HG03571 (cell line): Measurements from ENCODE around the gene VN1R5.
"Not testable (repeated sequence)": the region's sequence is repeated elsewhere in the genome, so short reads cannot be mapped to it uniquely, and the experiment has no call there.

Experiments
- ATAC-seq: cut with Tn5 transposase; IDR thresholded peaks from one replicate; pipeline ENCODE4 v1.9.1; 2021; ENCODE audit not compliant: unreplicated experiment

Gene VN1R5

DNA sequence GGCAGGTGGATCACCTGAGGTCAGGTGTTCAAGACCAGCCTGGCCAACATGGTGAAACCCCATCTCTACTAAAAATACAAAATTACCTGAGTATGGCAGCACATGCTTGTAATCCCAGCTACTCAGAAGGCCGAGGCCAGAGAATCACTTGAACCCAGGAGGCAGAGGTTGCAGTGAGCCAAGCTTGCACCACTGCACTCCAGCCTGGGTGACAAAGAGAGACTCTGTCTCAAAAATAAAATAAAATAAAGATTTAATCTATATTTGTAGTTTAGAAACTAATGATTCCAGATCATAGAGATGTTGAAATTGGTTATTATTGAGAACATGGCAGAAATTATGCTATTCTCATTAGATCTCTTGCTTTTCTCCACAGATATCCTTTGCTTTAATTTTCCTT, at the start of gene VN1R5:
TSS of gene VN1R5 (plus strand) at position 301 of the 400 bp plus-strand sequence.
- not testable (repeated sequence) for ATAC-seq

DNA sequence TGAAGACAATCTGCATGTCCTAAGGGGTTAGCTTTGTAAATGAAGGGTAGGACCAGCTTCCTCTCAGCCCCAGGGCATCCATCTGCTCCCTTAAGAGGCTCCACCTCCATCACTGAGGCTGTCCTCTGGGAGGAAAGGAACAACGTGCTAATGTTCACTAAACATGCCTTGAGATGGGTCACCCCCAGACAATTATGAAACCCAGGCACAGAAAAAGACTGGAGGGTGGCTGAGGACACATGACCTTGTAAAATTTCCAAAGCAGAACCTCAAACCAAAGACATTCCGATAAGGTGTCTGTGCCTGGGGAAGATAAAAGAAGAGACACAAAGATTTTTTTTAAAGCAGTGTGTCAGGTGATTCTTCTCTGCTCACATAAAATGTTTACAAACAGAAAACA, 46.5 kb upstream of the VN1R5 start:
- ATAC-seq = no peak

DNA sequence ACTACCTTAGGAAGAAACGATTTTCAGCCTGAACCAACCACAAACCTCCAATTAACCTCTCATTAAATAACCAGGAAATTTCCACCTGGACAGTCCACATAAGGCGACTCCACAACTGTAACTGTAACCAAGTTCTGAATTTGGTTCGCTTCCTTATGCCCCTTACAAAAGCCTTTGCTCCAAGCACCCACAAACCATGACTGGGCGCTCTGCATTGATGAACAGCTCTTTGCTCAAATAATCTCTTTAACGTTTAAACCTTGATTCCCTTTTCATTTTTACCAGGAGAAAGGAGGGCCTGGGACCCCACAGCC, 45.9 kb upstream of the VN1R5 start:
- peak; percentile 1 for ATAC-seq

DNA sequence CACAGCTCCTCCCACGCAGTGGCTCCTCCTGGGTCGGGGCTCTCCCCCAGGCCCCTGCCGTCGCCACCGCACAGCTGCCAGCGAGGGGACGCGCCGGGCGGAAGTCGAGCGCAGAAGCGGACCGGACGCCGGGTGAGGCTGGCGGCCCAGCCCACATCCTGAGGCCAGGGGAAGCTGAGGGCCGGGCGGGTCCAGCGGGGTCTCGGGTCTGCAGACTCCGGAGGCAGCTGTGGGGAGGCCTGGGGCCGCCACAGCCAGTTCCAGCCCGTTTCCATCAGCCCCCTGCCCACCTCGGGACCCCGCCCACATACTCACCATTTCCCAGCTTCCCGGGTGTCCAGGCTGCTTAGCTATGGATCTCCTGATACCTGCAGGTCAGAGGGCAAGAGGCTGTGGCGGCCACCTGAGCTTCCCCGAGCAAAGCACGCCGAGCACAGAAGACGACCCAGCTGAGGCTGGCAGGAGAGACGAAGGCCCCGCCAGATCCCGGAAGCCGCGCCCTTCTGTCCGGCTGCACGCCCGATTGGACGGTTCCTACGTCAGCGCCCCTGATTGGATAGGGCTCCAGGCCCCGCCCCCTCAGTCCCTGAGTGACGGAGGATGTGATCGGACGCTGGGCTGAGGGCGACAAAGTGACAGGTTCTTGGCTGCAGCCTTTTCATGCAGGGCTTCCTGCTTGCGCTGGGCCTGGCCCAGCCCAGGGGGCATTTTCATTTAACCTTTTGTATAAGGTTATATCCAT, 45.3 kb upstream of the VN1R5 start:
- ATAC-seq = peak; percentile 86

DNA sequence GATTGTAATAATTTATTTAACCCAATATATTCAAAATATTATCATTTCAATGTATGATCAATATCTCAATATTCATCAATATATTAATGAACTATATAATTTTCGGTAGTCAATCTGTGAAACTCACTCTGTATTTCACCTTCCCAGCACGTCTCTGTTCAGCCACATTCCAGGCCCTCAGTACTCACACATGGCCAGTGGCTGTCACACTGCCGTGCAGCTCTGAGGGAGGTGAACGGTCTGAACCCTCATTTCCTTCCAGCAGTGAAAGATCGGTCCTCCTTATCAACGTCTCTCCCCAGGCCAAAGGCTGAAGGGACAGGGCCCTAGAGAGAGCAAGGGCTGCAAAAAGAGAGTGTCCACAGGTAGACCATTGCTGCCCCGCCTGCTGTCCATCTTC, 44.5 kb upstream of the VN1R5 start:
- ATAC-seq = no peak

DNA sequence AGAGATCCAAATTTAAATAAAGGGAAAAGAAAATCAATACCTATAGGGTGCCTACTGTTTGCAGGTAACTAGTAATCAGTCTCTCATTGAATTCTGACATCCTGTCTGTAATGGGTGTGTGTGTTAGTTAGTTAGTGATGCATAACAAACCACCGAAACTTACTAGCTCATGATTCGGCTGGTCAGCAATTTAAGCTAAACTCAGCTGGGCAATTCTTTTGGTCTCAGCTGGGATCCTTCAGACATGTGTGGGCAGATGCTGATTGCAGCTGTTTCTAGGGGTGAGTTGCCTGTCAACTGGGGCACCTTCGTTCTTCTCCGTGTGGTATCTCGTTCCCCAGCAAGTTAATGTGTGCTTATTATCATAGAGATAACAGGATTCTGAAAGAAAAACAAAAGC, 43.9 kb upstream of the VN1R5 start:
- ATAC-seq = peak; percentile 65

DNA sequence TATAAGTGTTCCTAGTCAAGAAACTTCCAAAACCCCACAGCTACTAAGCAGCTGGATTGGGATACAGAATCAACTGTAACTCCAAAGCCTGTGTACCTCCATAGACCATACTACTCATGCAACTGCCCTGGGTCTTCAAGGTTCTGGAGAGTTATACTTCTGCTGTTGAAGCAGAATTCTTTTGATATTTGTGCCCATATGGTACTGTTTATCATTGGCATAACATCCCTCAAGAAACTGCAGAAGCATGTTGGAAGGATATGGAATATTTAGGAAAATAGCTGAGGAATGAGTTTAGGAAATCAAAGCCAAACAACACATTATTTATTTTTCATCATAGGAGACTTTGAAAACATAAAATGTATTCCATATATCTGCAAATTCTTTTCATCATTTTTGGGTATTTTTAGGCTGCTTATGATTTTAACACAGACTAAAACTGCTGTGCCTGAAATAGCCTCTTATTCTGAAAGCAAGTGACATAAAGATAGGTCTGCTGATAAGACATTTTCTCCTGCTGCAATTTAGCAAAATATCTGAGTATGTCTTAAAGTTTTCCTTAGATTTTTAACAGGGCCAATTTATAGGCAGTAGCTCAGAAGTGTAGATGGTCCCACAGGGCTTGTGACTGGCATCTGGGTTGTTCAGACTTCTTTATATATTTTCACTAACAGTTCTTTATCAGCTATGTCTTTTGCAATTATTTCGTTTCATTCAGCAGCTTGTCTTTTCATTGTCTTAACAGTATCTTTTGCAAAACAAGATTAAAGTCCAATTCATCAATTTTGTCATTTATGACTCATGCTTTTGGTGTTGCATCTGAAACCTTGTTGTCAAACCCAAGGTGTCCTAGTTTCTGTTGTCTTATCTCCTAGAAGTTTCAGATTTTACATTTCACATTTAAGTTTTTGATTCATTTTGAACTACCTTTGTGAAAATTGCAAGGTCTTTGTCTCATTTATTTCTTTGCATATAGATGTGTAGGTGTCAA, 43.0 kb upstream of the VN1R5 start:
- ATAC-seq = no peak

DNA sequence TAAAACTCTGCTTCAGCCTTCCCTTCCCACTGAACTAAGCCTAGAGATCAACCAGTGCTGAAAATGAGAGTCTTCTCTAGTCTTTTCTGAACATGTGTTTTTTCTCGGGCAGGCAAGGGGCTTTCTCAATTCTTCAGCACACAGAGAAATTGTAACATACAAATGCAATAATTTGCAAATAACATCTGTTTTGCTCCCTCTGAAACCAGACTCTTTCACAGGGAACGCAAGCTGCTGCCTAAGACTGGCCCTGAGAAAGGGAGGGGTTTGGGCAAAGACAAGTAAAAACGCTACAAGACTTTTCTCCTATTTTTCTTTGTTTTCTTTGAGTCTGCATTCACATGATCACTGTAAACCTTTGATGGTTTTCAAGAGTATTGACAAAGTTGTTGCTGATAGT, 39.6 kb upstream of the VN1R5 start:
- ATAC-seq = no peak

DNA sequence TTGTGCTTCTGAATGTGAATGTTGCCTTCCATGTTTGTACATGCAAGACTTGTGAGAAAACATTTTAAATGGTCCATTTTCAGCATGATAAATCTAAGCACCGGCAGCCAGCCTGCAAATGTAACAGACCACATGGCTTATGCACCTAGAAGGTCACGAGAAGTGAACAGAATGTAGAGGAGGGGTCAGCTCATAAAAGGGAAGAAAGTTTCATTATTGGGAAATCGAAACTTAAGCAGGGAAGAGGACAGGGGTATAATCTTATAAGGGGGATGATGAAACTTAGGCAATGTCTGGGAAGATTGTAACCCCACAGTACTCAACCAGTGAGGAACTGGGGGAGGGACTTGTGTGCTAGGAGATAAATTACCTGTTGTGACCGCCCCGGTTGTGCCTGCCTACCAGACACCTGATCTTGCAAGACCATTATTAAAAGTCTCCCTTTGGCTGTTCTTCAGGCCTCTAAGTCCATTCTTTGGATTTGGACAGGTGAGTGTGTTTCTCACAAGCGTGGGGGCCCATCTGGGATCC, 37.7 kb upstream of the VN1R5 start:
- no peak for ATAC-seq

DNA sequence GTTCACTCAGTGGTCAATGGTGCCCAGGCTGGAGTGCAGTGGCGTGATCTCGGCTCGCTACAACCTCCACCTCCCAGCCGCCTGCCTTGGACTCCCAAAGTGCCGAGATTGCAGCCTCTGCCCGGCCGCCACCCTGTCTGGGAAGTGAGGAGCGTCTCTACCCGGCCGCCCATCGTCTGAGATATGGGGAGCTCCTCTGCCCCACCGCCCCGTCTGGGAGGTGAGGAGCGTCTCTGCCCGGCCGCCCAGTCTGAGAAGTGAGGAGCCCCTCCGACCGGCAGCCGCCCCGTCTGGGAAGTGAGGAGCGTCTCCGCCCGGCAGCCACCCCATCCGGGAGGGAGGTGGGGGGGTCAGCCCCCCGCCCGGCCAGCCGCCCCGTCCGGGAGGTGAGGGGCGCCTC, 35.6 kb upstream of the VN1R5 start:
- ATAC-seq = not testable (repeated sequence)

DNA sequence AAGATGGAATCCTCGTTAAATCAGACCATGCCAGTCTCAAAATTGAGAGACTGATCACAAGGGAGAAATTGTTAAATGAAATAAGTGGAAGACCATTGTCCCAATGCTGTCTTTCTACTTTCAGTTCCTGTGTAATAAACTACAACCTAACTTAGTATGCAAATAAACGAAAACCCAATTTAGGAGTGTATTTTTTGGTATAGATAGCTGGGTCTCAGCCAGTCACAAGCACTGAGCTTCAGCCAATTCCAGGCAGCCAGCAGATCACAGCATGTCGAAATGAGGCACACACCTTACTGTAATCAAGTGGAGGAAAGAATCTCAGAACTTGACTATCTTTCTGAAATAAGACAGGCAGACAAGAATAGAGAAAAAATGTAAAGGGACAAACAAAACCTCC, 33.0 kb upstream of the VN1R5 start:
- ATAC-seq = no peak

DNA sequence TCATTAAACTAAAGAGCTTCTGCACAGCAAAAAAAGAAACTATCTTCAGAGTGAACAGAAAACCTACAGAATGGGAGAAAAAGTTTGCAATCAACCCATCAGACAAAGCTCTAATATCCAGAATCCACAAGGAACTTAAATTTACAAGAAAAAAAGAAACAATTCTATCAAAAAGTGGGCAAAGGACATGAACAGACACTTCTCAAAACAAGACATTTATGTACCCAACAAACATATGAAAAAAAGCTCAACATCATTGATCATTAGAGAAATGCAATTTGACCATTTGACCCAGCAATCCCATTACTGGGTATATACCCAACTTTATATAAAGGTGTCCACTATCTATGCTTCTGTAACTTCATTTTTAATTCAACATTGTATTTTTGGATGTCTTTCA, 31.1 kb upstream of the VN1R5 start:
- ATAC-seq = no peak

DNA sequence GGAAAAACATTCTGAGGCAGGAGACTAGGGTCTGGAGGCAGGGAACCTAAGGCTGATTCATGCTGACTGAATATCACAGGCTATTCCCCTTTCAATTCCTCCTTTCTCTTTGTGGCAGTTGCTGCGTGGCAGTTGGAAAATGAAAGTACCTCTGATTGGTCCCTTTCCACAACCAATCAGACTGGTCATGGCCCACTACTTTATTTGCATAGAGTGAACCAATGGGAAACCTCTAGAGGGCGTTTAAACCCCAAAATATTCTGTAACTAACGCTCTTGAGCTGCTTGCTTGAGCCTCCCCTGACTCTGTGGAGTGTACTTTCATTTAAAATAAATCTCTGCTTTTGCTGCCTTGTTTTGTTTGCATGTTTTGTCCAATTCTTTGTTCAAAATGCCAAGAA, 27.7 kb upstream of the VN1R5 start:
- ATAC-seq = no peak

DNA sequence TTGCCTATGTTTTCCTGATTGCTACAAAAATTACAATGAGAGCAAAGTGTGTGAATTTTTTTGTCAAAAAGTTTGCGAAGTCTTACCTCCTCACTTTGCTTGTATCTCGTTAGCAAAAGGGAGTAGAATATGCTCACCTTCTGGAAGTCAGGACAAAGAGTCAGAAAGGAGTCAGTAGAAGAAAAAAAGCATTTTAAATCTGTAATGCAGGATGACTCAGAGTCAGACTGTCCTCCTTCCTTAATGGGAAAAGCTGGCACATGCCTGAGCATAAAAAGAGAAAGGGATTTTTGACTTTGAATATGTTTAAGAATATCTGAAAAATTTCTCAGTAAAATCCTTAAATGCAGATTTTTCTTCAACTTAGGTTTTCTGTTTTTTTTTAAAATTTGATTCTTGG, 14.2 kb upstream of the VN1R5 start:
- ATAC-seq = no peak

DNA sequence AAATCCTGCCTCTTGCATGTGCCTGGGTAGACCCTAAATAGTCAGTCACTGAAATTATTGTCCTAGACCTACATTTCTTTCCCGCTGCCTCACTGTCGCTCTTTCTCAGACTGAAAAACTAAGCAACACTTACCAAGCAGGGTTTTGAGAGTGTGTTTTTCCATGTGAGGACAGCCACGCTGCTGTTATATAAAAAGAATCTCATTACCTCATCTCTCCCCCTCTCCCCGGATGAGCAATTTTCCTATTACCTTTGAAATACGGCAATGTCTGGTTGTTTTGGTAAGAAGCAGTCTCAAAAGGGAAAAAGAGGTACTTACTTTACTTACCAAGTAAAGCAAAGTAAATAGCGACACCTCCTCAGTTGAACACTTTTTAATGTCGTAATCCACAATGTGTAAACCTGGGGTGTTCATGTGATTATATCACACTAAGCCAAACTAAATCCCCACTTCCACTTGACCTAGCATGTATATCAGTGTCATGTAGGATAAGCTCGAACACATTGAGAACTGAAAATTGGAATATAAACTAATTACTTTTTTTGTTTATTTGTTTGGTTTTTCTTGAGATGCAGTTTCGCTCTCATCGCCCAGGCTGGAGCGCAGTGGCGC, 12.2 kb upstream of the VN1R5 start:
- no peak for ATAC-seq

DNA sequence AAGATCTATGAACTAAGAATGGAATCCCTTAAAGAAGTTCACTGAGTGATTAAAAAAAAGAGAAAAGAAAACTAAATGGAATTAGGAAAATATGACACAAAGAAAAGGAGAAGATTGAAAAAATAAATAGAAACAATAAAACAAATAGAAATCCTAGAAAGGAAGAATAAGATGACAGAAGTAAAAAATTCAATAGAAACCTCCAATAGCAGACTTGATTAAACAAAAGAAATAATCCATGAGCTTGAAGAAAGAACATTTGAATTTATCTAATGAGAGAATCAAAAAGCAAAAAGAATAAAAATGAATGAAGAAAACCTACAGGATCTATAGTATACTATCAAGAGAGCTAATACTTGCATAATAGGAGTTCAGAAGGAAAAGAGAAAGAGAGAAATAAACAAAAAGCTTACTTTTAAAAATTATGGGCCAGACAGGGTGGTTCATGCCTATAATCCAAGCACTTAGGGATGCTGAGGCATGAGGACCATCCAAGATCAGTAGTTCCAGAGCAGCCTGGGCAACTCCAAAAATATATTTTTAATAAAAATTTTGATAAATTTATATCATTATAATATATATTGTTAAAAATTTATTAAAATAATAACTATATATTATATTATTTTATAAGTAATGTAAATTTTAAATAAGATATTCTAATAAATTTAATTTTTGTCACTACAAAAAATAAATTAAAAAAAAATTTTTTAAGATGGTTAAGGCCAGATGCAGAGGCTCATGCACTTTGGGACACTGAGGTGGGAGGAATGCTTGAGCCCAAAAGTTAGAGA, 9.4 kb upstream of the VN1R5 start:
- no peak for ATAC-seq

DNA sequence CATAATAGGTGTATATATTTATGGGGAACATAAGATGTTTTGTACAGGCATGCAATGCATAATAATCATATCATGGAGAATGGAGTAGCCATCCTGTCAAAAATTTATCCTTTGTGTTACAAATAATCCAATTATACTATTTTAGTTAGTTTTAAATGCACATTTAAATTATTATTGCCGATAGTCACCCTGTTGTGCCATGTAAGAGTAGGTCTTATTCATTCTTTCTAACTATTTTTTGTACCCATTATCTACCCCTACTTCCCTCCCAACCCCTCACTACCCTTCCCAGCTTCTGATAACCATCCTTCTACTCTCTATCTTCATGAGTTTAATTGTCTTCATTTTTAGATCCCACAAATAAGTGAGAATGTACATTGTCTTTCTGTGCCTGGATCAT, 8.3 kb upstream of the VN1R5 start:
- ATAC-seq = no peak

DNA sequence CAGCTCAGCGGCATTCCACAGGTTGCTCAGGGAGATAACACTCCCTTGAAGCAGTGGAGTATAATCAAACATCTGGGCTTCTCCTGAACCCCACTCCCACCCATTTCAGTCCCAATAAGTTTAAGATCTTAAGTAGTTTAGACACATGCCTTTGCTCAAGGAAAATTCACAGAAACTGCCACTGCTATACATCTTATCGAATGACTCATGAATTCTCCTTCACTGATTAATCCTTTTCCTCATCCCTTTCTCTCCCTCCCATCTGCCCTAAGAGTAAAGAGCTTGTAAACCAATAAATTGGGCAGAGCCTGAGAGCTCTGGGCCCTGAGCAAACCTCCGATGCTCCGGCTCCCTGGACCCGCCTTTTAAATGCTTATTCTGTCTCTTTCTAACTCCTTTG, 10.2 kb downstream of the VN1R5 start:
- ATAC-seq = no peak

DNA sequence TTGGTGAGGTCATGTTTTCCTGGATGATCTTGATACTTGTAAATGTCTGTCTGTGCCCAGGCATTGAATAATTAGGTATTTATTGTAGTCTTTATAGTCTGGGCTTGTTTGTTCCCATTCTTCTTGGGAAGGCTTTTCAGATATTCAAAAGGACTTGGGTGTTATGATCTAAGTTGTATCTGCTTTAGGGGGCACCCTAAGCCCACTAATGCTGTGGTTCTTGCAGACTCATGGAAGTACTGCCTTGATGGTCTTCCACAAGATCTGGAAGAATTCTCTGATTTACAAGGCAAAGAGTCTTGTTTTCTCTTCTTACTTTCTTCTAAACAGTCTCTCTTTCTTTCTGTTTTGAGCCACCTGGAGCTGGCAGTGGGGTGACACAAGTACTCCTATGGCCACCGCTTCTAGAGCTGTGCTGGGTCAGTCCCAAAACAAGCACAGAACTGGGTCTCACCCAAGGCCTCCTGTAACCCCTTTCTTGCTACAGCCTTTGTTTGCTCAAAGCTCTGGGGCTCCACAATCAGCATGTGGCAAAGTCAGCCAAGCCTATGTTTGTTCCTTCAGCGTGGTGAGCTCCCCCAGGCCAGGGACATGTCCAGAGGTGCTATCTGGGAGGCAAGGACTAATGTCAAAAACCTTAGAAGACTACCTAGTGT, 12.6 kb downstream of the VN1R5 start:
- ATAC-seq = no peak

DNA sequence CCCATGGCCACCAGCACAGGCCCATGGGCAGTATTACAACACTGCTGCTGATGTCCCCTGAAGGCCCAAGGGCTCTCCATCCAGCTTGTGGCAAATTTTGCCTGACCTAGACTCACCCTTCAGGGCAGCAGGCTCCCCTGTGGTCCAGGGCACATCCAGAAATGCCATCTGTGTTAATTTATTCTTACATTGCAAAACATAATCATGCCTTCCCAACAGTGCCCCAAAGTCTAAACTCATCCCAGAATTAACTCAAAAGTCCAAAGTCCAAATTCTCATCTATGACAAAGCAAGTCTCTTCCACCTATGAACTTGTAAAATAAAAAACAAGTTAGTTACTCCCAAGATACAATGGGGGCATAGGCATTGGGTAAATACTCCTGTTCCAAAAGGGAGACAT, 13.3 kb downstream of the VN1R5 start:
- ATAC-seq = no peak
